PFSK-1 (cell line): ENCODE data around the gene NAALADL2.

Experiments used
- FOXP2 ChIP-seq: optimal IDR thresholded peaks from 2 replicates; pipeline ENCODE3; 2011; ENCODE audit warnings: borderline replicate concordance, control low read depth, inconsistent platforms; ENCODE audit not compliant: insufficient read depth; ENCODE audit errors: extremely low read length, extremely low read depth
- POLR2AphosphoS5 ChIP-seq: IDR thresholded peaks from 2 replicates; pipeline ENCODE4 v1.6.1; 2012; ENCODE audit warnings: low read depth, mild to moderate bottlenecking, control low read depth, low read length, moderate library complexity
- SIN3A ChIP-seq: IDR thresholded peaks from 2 replicates; pipeline ENCODE4 v1.6.1; 2012; ENCODE audit warnings: mild to moderate bottlenecking, low read length, moderate library complexity, borderline replicate concordance; ENCODE audit not compliant: insufficient read depth
- TAF1 ChIP-seq: IDR thresholded peaks from 2 replicates; pipeline ENCODE4 v1.6.1; 2012; ENCODE audit warnings: low read length, control low read depth, borderline replicate concordance; ENCODE audit not compliant: insufficient read depth
- TF ChIP-seq, protein P1 (sequence below), 2 experiments: IDR thresholded peaks; 2 replicates each; pipeline versions ENCODE4 v1.6.1 to v1.8.0; 2011 to 2012; ENCODE audit warnings: low read depth in 2 of 2, low read length in 2 of 2, control low read depth in 1 of 2, inconsistent platforms in 1 of 2, mild to moderate bottlenecking in 1 of 2, moderate library complexity in 1 of 2; ENCODE audit not compliant: insufficient read depth in 1 of 2

NAALADL2 gene

DNA sequence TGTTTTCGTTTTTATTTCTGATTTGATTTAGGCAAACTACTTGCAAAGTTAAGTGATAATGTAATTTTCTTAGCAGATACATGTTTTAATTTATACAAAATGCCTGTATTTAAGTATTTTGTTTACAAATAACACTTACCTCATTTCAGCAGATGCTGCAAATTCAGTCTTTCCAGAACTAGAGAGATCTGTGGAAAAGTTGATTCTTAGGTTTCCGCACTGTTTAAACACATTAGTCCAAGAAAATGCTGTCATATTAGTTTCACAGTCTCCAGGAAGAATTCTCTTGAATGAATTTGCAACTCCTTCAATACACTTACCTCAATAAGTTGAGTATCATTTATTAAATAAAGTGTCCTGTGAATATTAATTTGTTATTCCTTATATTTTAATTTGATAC lies 383.1 kb downstream of the NAALADL2 start:
- no peak for TF ChIP-seq TAF1
- TF ChIP-seq FOXP2 = no peak
- TF ChIP-seq, protein P1, sequence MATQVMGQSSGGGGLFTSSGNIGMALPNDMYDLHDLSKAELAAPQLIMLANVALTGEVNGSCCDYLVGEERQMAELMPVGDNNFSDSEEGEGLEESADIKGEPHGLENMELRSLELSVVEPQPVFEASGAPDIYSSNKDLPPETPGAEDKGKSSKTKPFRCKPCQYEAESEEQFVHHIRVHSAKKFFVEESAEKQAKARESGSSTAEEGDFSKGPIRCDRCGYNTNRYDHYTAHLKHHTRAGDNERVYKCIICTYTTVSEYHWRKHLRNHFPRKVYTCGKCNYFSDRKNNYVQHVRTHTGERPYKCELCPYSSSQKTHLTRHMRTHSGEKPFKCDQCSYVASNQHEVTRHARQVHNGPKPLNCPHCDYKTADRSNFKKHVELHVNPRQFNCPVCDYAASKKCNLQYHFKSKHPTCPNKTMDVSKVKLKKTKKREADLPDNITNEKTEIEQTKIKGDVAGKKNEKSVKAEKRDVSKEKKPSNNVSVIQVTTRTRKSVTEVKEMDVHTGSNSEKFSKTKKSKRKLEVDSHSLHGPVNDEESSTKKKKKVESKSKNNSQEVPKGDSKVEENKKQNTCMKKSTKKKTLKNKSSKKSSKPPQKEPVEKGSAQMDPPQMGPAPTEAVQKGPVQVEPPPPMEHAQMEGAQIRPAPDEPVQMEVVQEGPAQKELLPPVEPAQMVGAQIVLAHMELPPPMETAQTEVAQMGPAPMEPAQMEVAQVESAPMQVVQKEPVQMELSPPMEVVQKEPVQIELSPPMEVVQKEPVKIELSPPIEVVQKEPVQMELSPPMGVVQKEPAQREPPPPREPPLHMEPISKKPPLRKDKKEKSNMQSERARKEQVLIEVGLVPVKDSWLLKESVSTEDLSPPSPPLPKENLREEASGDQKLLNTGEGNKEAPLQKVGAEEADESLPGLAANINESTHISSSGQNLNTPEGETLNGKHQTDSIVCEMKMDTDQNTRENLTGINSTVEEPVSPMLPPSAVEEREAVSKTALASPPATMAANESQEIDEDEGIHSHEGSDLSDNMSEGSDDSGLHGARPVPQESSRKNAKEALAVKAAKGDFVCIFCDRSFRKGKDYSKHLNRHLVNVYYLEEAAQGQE (IDR thresholded peaks at IDR 0.05; ENCODE audit: insufficient read depth in 1 of 2, low read depth in 2 of 2, low read length in 2 of 2) = no peak
- TF ChIP-seq SIN3A = no peak
- no peak for TF ChIP-seq POLR2AphosphoS5

DNA sequence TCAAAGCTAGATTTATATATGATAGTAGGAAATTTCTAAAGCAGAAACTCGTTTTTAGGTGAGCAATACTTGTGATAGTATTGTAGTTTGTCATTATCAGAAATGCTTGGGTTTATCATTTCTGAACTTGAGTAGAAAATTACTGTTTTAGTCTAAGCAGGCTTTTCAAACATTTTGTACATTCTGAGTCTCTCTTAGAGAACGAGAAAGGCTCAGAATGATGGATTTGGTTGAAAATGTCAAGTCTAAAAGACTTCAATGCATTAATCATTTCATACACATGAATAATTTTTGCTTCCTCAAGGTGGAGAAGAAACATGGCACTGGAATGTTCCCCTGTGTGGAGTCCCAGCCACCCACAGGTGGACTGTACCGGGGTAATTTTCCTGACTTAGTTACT lies 387.1 kb downstream of the NAALADL2 start:
- no peak for TF ChIP-seq FOXP2
- TF ChIP-seq, protein P1 (IDR thresholded peaks at IDR 0.05; ENCODE audit: insufficient read depth in 1 of 2, low read depth in 2 of 2, low read length in 2 of 2) = no peak
- TF ChIP-seq POLR2AphosphoS5 = no peak
- TF ChIP-seq SIN3A = no peak
- TF ChIP-seq TAF1 = no peak

DNA sequence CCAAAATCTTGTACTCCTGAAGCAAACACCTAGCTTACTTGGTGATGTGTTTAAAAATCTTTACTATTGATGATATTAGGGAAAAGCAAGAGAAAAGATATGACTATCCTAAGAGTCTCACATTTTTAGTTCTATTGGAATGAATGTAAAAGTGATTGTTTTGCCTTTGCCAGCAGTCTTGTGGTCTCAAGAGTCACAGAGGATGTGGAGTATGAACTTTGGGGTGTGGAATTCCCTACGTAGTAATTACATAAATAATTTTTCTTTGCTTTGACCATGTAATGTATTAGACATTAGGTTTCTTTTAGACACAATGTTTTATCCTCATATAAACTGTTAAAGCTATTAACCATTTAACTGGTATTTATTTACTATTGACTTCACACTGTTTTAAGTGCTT lies 387.6 kb downstream of the NAALADL2 start:
- TF ChIP-seq FOXP2 (no peak), SIN3A (no peak), POLR2AphosphoS5 (no peak), TAF1 (no peak)
- TF ChIP-seq, protein P1 (IDR thresholded peaks at IDR 0.05; ENCODE audit: insufficient read depth in 1 of 2, low read depth in 2 of 2, low read length in 2 of 2) = no peak

DNA sequence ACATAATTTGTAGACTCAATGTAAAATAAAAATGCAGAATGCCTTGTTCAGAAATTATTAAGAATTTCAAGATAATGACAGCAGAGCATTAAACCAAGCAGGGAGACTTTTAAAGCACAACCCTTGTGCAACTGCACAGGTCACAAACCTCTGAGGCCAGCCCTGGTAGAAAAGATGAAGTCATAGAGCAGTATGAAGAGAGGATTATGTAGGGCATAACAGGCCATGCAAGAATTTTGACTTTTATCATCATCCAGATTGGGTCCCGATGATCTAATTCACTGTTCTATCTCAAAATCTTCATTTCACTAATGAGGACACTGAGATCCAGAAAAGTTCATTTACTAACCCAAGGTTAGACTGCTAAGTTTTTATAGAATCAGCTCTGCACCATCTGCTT lies 388.5 kb downstream of the NAALADL2 start:
- TF ChIP-seq FOXP2 (no peak), SIN3A (no peak), POLR2AphosphoS5 (no peak), TAF1 (no peak)
- TF ChIP-seq, protein P1 (IDR thresholded peaks at IDR 0.05; ENCODE audit: insufficient read depth in 1 of 2, low read depth in 2 of 2, low read length in 2 of 2) = no peak

DNA sequence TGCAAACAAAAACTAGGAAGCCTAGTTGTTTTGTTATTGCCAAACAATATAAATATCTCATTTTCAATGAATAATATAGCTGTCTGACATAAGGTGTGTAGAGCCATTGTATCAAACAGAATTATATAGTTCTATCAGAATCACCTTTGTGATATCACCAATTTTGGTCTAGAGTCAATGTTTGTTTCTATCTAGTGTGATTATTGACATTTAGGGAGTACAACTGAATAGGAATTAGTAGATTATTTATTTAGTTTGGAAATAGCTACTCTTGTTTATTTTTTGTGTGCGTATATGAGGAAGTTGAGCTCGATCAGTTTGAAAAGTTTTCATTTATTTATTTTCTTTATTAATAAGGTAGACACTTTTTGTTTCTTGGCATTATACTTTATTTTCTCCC lies 389.7 kb downstream of the NAALADL2 start:
- TF ChIP-seq POLR2AphosphoS5 (no peak), SIN3A (no peak), TAF1 (no peak), FOXP2 (no peak)
- TF ChIP-seq, protein P1 (IDR thresholded peaks at IDR 0.05; ENCODE audit: insufficient read depth in 1 of 2, low read depth in 2 of 2, low read length in 2 of 2) = no peak
